Ammon's horn (tissue), 1 donor: ENCODE data around the gene MRM1.
"Not testable (repeated sequence)": the region's sequence is repeated elsewhere in the genome, so short reads cannot be mapped to it uniquely, and the experiment has no call there.

Experiments used
- DNase-seq: peaks from one replicate; pipeline ENCODE4 v3.0.0-alpha.2; 2016; ENCODE audit warnings: low spot score

MRM1 gene

DNA sequence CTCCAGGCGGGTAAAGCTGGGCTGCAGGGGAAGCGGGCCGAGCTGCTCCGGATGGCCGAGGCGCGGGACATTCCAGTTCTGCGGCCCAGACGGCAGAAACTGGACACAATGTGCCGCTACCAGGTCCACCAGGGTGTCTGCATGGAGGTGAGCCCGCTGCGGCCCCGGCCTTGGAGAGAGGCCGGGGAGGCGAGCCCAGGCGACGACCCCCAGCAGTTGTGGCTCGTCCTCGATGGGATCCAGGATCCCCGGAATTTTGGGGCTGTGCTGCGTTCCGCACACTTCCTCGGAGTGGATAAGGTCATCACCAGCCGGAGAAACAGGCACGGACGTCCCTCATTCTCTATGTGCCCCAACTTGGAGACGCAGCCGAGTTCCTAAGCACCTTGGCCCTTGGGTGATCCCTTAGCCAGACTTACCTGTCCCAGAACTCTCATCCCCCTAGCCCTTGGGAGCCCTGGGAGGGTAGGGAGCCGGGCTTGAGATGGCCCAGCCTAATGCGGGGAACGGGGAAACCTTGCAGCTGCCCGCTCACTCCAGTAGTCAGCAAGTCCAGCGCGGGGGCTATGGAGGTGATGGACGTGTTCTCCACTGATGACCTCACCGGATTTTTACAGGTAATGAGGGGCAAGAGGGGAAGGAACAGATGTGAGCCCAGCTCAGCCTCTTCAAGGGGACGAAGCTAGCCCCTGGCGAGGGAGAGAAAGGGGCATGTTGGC lies 806 bp downstream of the MRM1 start:
- DNase-seq, result no peak

DNA sequence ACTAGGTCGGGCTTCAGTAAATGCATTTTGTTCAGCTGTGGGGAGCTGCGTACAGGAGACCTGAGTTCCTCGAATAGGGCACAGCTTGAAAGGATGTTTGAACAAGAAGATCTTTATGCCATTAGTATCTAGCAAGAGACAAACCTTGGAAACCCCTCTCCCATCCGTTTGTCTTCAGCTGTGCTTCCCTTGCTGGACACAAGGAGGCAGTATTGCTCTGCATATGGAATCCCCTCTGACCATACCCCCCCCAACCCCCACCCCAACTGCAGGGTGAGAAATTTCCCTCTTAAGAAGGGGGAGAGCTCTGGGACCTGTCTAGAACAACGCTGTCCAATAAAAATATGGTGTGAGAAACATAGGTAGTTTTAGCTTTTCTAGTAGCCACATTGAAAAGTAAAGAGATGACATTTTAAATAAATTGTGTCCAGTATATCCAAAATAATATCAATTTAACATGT lies 1.6 kb downstream of the MRM1 start:
- DNase-seq, result peak; percentile 50

DNA sequence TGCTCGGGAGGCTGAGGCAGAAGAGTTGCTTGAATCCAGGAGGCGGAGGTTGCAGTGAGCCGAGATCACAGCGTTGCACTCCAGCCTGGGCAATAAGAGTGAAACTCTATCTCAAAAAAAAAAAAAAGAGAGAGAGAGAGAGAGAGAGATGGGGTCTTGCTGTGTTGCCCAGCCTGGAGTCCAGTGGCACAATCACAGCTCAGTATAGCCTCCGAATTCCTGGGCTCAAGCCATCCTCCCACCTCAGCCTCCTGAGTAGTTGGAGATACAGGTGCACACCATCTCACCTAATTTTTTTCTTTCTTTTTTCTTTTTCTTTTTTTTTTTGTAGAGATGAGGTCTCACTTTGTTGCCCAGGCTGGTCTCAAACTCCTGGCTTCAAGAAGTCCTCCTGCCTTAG lies 3.6 kb downstream of the MRM1 start:
- DNase-seq, result not testable (repeated sequence)

DNA sequence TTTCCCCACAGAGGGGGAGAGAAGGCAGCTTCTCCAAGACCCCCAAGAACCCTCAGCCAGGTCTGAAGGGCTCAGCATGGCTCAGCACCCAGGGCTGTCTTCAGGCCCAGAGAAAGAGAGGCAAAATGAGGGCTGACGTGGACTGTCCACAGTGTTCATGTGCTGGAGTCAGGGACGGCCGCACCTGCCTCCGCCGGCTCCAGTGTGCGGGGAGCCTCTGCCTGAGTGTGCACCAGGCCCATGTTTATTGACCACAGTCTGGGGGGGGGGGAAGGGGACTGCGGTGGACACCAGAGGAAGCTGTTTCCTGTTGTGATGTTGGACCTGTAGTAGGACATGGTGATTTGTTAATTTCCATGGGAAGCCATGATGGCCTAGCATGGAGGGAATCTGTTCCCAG lies 6.9 kb downstream of the MRM1 start:
- DNase-seq, result no peak

DNA sequence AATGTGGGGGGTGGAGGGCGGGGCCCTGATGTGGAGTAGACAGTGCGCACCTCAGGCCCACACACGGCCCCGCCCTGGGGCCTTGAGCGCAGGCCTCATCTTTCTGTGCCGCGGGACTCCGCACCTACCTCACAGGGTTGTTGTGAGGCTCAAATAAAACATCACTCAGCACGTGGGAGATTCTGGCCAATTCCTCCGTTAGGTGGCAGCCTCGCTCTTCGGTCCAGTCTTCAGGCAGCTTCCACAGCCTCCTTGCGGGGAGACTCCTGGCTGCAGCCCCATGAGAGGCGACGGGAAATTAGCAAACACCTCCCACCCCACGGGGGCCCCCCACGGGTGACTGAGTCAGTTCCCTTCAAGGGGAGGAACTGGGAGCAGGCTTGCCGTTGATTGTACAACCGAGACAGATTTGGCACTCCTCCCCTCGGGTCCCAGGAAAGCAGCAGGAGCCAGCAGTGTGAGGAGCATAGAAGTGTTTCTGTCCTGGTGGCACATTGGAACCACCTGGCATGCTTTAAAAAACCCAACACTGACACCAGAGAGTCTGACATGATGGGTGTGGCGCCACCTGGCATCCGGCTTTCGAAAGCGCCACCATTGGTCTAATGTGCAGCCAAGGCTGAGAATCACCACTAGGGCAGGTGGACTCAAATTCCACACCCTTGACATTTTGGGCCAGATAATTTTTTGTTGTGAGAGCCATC lies 7.6 kb downstream of the MRM1 start:
- DNase-seq, result peak; percentile 76

DNA sequence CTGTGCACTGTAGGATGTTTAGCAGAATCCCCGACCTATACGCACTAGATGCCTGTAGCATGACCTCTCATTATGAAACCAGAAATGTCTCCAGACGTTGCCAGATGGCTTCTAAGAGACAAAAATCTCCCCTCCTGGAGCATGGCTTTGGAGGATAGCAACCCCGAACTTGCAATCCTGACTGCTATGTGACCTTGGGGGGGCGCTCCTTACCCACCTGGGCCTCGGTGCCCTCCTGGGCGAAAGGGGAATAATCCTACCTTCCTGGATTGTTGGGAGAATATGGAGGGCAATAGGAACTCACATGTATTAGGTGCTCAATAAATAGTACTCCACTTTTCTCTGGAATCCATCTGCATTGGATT lies 8.1 kb downstream of the MRM1 start:
- no peak for DNase-seq

DNA sequence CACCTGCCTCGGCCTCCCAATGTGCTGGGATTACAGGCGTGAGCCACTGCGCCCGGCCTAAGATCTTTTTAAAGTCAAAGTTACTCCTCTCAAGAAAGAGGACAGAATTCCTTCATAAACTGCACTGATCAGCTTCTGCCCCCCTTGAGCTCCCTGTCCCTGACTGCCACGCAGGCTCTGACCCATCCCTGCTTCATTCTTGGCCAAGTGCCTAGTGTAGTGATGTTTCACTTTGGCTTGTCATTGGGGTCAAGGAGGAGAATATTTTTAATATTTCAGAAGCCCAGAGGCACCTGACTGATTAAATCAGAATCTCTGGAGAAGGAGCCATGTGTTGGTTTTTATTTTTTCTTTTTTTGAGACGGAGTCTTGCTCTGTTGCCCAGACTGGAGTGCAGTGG lies 9.1 kb downstream of the MRM1 start:
- DNase-seq, result no peak

DNA sequence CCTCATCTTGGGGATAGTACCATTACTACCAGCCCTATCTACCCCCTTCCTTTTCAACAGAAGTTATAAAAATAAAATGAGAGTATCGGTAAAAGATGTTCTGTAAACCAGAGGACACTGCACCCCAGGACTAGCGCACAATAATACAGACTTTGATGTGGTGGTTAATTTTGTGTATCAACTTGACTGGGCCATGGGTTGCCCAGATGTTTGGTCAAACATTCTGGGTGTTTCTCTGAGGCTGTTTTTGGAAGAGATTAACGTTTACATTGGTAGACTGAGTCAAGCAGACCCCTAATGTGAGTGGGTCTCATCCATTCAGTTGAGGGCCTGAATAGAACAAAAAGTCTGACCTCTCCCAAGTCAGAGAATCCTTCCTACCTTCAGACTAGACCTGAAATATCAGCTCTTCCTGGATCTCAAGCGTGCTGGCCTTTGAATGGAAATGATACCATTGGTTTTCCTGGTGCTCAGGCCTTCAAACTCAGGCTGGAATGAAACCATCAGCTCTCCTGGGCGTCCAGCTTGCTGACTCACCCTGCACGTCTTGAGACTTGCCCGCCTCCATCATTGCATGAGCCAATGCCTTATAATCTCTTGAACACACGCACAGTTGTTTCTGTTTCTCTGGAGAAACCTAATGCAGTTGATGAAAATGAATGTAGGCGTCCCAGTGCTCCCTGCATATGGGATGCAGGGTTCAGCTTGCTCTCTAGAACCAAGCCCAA lies 10.1 kb downstream of the MRM1 start:
- DNase-seq, result no peak

DNA sequence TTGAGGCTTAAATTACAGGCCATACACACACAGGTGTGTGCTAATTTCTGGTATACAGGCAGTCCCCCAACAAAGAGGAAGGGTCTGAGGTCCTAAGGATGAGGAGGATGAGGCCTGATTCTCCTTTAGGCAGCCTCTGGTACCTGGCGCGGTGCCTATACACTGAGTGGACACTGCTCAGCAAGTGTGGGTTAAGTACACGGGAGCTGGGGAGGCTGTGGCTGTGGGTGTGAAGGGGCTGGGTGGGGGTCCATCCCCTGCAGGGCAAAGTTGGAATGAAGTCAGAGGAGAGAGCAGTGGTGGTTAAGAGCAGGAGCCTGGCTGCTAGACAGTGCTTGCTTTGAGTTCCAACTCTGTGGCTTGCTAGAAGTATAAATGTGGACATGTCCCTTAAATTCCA lies 10.9 kb downstream of the MRM1 start:
- DNase-seq, result no peak

DNA sequence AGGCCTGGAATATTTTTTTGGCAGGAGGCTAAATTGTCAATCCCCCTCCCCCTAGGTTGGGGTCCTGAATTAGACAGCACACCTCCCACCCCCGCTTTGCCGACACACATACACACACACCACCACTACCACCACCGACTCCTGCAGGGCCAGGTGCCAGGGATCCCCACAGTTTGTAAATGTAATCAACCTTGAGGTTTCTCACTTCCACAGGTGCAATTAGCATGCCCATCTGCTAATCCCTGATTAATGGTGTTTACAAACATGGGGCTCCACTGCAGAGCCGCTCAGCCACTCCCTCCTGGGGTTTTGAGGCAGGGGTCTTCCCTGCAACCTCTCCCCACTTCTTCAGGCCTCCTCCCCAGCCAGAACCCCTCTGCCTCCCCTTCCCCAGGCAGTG lies 11.8 kb downstream of the MRM1 start:
- no peak for DNase-seq

DNA sequence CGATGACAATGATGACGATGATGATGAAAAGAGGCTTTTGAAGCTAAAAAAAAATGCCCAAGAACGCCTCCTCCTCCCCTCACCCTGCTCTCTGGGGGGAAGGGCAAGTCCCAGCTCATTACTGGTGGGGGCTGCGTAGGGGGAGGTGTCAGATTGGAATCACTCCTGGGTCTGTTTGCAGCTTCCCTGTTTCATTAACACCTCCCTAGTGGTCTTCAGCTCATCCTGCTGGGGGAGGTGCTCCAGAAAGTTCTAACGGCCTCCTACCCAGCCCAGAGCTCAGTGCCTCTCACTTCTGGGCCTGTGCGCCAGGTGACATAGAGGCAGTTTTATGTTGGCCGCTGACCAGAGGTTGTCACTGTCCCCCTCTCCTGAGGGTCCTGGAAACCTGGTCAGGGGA lies 12.7 kb downstream of the MRM1 start:
- no peak for DNase-seq

DNA sequence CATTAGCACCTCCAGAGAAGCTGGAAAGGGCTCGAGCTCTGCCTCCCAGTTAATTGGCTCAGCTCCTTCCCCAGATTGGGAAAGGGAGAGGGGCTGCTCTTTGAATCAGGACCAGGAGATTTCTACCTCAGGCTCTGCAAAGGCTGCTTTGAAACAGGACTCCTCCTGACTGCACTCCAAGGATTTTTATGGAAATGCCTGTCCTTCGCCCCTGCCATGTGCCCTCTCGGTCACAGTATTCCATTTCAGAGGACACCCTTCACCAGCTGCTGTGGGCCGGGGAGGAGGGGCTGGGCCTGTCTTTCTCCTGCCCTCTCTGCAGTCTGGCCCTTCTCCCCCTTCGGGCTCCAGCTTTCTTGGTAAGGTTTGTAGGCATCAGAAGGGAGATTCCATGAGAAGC lies 13.6 kb downstream of the MRM1 start:
- DNase-seq, result no peak

DNA sequence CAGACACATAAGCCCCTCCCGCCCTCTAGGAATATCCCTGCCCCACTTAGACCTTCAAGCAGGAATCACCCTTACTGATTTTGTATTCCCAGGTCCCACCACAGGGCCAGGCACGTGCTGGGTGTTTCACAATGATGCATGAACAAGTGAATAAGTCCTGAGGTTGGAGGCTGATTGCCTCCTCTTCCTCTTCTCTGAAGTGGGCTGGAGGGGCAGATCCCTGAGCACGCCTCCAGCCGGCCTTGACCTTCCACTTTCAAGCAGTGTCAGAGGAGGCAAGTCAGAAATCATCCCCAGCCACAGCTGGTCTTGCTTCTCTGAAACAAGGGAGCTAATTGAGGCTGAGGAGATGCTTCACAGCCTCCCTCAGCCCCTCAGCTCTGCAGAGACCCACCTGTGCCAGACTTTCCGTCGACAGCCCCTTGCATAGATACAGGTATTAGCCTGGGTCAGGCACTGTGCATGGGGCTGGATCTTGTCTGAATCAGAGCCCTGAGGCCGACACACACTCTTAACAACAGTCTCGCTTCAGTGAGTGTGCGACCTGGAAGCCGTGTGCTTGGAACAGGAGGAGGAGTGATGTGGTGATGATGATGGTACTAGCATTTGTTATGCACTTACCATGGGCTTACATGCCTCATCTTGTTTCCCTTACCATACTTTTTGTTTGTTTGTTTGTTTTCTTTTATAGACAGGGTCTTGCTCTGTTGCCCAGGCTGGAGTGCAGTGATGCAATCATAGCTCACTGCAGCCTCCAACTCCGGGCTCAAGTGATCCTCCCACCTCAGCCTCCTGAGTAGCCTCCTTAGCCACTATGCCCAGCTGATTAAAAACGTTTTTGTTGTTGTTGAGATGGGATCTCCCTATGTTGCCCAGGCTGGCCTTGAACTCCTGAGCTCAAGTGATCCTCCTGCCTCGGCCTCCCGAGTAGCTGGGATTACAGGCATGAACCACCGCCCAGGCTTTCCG lies 15.0 kb downstream of the MRM1 start:
- DNase-seq, result no peak

DNA sequence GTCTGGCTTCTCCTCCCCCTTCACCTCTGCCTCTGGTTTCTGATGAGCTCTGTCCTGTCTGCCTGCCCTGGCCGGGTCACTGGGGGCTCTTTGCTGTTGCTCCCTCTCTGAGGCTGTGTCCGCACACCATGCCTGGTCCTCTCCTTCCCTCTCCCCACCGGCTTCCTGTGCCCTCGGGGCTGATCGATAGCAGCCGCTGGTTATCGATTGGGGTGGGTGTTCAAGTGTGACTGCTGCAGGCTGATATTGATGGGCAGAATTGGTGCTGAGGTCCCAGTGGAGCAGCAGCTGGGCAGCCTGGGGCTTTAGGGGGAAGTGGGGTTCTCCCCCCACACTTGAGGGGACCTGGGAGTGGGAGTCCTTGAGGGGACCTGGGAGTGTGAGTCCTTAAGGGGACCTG lies 16.4 kb downstream of the MRM1 start:
- DNase-seq, result no peak

DNA sequence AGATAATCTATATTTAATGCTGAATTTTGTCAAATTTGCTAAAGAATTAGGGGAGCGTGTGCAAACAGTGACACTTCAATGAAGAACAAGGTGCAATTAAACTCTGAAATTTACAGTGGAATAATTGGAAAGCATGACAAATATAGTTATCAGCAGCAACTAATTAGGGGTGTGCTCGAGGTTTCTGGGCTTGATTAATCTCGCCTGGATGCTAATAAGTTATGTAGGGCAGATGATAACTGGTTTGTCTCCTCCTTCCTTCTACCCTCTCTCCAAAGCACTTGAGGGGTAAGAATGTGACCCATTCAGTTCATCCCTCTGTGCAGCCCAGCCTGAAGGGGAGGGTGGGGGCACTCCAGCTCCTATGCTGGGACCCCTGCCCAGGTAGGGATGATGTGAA lies 21.9 kb downstream of the MRM1 start:
- no peak for DNase-seq

DNA sequence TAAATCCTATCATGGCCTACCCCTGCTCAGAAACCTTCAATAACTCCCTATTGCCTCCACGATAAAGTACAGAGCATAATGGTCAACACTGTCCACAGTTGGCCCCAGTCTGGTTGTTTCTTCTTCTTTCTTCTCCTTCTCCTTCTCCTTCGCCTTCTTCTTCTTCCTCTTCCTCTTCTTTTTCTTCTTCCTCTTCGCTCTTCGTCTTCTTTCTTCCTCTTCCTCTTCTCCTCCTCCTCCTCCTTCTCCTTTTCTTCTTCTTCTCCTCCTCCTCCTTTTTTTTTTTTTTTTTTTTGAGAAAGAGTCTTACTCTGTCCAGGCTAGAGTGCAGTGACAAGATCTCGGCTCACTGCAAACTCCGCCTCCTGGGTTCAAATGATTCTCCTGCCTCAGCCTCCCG lies 23.8 kb downstream of the MRM1 start:
- no peak for DNase-seq

DNA sequence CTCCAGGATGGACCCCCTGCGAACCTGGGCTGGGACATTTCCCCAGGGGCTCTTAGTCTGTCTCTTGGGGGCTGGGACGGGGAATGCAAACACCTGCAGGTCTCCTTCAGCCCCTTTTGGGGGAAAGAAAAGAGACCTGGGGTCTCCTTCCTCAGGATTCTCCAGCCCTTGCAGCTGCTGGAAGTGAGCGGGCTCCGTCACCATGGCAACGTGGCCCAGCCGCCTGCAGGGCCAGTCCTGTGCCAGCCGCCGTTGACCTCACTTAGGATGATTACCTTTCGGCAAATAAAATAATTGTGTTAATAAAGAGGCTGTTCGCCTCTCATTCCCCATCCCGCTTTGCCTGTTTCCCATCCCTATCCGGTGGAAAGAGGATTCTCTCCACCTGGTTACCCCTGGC lies 25.7 kb downstream of the MRM1 start:
- DNase-seq, result no peak

DNA sequence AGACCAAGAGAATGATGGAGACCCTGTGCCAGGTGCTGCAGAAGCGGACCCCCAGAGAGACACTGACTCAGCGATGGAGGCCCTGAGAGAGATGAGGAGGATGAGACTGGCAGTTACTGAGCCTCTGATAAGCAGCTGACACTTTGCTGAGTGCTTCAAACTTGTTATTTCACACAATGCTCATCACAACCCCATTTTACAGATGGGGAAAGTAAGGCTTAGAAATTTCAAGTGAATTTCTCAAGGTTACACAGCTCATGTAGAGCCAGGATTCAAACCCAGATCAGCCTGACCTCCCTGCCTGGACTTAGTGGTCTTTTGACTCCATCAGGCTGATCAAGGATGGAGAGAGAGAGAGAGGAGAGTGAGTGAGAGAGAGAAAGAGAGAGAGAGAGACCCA lies 27.2 kb downstream of the MRM1 start:
- no peak for DNase-seq

DNA sequence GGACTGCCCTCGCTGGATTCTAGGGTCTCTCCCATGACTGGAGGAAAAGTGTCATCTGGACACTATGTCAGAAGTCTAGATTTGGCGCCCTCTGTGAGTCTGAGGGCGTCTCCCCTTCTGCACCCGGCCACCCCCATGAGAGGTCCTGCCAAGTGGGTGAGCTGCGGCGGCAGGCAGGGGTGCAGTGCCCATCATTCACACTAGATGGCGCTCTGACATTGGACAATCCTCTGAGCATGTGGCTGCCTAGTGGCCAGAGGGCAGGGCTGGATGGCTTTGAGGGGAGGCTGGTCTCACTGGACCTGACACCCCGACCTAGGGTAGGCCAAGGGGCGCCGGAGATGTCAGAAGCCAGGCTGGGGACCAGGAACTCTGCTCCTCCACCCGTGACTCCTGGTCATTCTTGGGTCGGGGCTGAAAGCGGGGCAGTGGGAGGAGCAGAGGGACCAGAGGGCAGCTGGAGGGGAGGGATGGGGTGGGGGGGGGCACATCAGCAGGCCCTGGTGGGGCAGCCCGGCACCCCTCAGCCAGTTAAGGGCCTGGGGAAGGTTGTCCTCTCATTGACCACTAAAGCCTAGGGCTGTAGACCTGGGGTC lies 28.0 kb downstream of the MRM1 start:
- DNase-seq, result peak; percentile 84

DNA sequence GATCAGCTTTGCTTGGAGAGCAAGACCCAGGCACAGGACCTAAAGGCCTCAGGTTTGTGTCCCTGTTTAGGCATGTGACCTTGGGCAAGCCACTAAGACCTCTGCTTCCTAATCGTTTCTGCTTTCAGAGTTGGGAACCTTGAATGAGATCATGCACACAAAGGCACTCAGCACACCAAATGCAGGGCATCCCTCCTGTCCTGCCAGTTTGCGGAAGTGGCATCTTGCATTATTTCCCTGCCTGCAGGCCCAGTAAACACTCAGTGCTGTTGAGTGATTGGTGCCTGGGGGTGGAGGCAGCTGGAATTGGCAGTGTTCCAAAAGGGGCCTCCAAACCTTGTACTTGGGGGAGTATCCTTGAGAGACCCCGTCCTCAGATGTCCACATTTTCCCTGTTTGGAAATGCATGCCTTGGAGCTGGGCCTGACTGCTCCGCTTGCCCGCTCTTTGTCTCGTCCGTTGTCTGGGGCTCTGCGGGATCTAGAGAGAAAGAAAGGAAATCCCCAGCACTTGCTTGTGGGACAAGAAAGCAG lies 28.7 kb downstream of the MRM1 start:
- no peak for DNase-seq

DNA sequence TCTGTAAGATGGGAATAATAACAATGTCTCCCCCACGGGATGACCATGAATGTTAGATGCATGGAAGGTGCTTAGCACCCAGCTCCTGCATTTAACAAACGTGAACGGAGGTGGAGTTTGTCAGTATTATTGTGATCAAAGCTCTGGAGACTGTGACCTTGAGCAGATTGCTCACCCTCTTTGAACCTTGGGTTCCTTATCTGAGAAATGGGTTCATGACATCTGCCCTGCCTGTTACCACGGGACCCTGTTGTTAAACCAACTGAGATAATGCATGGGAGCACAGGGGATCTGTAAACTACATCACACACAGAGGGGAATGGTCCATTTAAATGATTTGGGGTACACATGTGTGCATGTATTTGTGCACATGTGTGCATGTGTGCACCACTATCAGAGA lies 29.6 kb downstream of the MRM1 start:
- DNase-seq, result no peak
